Measurements from ENCODE around the gene LRRK1.

Gene LRRK1

GRCh38 chr15:101118116-101118515, 199.0 kb downstream of the LRRK1 start:
- FAIRE-seq: no peak

GRCh38 chr15:101118615-101119014, 199.5 kb downstream of the LRRK1 start:
- no peak for FAIRE-seq

GRCh38 chr15:101119181-101119580, 200.0 kb downstream of the LRRK1 start:
- FAIRE-seq: no peak

Data from colon (tissue), 2 donors.